ENCODE measurements around the gene KMO.

The KMO gene

GRCh38 chr1:241627453-241628259 lies 95.5 kb downstream of the KMO start:
- DNase-seq (ENCODE audit: low spot score) (peak; percentile 51), FAIRE-seq (no peak)

GRCh38 chr1:241630005-241630404 lies 97.8 kb downstream of the KMO start:
- no peak for DNase-seq (ENCODE audit: low spot score)
- FAIRE-seq = no peak

GRCh38 chr1:241630476-241630875 lies 98.3 kb downstream of the KMO start:
- FAIRE-seq = no peak
- no peak for DNase-seq (ENCODE audit: low spot score)

DNA sequence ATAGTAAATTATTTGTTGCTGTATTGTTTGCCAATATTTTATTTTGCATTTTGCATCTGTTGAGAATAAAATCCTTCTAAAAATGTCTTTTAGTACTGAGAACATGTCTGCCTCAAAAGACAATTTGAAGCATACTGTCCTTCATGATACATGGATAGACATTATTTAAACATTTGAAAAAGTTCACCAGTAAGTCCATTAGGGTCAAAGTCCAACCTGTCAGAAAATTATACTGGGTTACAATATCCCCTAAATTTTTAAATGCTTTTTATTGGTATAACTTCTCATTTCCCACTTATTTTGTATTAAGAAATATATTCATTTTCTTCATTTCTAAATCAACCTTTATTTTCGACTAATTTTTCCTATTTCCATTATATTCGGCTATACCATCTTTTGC lies 98.7 kb downstream of the KMO start:
- FAIRE-seq (no peak), DNase-seq (ENCODE audit: low spot score) (no peak)

DNA sequence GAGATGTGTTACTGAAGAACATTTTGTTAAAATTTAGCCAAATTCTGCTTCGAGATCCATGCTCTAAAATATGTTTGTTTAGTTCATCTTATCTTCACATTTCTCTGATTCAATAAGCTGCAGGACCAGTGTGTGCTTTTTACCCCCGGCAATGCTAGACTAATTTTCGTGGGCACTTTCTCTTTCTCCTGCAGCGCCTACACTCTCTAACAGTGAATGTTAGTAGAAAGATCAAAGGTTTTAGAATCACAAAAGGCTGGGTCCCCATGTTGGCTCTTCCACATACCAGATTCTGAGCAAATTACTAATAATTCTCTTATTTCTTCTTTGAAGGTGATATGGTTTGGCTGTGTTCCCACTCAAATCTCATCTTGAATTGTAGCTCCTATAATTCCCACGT lies 99.5 kb downstream of the KMO start:
- DNase-seq (ENCODE audit: low spot score) (no peak), FAIRE-seq (no peak)

- FAIRE-seq = no peak
- no peak for DNase-seq (ENCODE audit: low spot score)
Measured at GRCh38 chr1:241632987-241633386, 100.8 kb downstream of the KMO start.

- FAIRE-seq = no peak
- no peak for DNase-seq (ENCODE audit: low spot score)
Measured at GRCh38 chr1:241635556-241636152, 103.5 kb downstream of the KMO start.

DNA sequence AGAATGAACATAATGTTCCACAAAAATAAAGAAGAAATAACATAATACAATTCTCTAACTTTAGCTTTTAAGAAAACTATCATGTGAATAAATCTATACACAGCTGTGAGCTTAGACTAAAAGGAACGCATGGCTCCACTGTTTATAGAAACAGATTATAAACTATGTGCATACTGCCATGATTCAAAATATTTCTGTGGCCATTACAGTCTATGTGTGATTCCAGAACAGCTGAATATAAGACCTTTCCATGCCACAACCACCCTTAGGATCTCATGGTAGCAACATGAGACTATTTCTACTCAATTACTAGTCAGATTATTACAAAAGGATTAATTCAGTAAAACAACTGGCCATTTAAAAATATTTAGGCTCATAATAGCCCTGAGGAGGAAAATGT lies 104.1 kb downstream of the KMO start:
- FAIRE-seq (no peak), DNase-seq (ENCODE audit: low spot score) (no peak)

GRCh38 chr1:241637046-241637590 lies 104.9 kb downstream of the KMO start:
- DNase-seq (ENCODE audit: low spot score) (no peak), FAIRE-seq (no peak)

- DNase-seq (ENCODE audit: low spot score) = no peak
Measured at GRCh38 chr1:241637604-241638003, 105.4 kb downstream of the KMO start.

GRCh38 chr1:241638099-241638682 lies 106.0 kb downstream of the KMO start:
- no peak for FAIRE-seq
- DNase-seq (ENCODE audit: low spot score) = no peak

More at GRCh38 chr1:241637604-241638003, 105.4 kb downstream of the KMO start:
- no peak for FAIRE-seq

DNA sequence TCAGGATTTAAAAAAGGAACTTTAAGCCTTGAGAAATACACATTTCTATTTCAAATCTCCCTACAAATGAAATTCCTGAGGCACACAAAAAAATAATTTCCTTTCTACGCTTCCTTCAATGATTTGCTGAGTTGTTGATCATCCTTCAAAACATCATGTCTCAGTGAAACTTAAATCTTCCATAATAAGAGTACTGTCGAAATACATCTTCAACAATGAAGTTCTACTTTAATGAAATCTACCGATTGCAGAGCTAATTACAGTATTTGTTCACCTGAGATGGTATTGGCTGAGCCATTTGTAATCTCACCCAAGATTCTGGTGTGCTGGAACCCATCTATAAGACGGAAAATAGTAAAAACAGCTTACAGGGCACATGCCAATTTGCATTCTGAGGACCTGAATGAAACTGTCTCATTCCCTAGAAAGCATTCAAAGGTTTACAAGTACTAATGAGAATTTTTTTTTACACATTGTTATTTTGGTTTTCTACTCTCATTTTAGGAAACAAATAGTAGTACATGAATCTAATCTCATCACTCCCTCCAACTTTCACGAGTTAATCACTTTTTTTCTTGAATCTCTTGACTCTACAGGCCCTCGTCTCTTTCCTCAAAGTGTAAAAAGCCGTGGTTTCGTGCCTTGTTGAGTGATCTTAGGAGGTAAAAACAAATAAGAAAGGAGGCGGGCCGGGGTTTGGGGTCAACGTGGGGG lies 106.9 kb downstream of the KMO start:
- no peak for DNase-seq (ENCODE audit: low spot score)
- FAIRE-seq = no peak

- DNase-seq (ENCODE audit: low spot score) (peak; percentile 35), FAIRE-seq (no peak)
Measured at GRCh38 chr1:241639623-241640148, 107.5 kb downstream of the KMO start.

DNA sequence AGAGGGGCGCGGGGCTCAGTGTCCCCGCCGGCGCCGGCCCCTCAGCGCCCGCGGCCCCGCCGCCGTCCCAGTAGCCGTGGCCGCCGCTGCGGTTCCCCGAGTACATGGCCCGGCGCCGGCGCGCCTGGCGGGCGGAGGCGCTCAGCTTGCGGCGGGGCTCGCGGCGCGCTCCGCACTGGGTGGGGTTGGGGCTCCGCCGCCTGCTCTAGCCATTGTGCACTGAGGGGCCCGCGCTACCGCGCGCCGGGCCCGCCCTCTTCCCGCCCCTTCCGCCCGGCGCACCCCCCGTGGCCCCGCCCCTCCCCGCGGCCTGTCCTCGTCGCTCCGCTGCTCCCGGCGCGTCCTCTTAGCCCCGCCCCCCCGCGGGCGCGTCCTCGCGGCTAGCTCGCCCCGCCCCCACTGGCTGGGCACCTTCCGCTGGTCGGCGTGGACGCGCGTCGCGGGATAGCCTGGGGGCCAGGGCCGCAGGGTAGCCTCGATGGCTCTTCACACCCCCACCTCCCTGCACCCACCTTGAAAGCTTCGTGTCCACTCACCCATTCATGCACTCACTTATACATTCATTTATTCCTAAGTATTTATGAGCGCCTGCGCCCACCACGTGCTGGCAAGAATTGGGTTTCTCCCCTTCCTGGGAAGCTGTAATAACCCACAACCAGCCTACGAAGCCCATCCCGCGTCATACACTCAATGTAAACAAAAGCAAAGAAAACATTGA lies 108.1 kb downstream of the KMO start, which contains the start of the genes CHML and OPN3:
Gene CHML, minus strand, starts transcription at position 221 of the 718 bp plus-strand sequence. CDS start 4,603 bp downstream, outside the sequence.
Gene OPN3, minus strand, starts transcription at position 221 of the 718 bp plus-strand sequence. Its CDS starts 115 bp downstream, at position 106.
- peak; percentile 88 for FAIRE-seq

DNA sequence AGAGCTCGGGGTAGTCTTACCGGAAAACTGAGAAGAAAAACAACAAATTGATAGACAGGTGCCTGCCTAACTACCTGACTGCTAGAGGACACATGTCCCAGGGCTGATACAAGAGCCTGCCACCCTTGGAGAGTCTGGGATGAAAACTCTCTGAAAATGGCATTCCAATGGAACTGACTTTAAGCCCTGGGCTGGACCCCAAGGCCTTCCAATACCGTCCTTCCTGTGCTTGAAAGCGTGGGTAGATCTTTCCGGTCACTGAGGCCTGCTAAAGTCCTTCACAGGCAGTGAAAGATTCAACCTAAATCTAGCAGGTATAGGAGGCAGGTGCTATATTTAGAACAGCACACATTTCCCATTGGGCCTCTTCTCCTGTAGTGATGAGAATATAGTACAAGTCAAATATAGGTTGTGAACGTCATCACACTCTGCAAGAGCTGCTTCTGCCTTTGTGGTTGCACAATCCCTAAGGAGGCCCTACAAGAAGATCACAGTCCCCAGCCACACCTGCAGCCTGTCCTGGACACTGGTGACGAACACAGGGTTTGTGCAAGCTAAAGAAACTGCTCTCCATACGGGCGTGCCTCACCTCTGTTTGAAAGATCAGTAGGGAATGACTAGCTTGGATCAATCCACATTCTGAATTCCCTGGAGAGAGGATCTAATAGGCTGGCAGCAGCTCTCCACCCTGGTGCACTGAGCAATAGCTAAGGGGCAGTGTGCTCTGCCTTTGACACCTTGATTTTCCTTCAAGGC lies 108.9 kb downstream of the KMO start:
- FAIRE-seq (no peak), DNase-seq (ENCODE audit: low spot score) (peak; percentile 20)

More for the DNA sequence above, 108.1 kb downstream of the KMO start, which contains the start of the genes CHML and OPN3:
- DNase-seq (ENCODE audit: low spot score) = peak; percentile 97

DNA sequence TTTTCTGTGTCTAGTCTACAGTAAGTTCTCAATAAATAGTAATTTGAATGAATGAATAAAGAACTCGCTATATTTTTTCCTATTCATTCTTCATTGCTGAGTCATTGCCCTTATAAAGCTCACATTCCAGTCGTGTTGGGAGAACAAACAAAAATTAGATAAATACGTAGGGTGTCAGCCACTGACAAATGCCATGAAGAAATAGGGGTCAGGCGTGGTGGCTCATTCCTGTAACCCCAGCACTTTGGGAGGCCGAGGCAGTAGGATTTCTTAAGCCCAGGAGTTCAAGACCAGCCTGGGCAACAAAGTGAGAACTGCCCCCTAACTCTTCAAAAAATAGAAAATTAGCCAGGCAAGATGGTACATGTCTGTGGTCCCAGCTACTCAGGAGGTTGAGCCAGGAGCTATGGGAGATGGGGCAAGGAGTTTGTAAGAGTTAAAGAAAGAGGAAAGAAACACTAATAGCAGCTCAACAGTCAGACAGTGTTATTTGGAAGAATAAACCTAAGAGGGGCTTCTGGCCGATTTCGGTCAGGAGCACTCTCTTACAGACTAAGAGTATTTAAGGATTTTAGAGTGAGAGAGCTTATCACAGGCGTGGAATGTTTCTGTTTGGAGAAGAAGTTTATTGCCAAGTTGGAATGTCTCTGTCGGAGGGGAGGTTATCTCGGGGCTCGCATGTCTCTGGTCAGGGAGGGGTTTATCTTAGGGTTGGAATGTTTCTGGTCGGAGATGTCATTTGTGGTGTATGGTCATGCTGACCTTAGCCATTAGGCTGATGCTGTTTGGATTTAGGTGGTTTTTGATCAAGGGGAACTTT lies 109.8 kb downstream of the KMO start:
- DNase-seq (ENCODE audit: low spot score) (peak; percentile 54), FAIRE-seq (no peak)

DNA sequence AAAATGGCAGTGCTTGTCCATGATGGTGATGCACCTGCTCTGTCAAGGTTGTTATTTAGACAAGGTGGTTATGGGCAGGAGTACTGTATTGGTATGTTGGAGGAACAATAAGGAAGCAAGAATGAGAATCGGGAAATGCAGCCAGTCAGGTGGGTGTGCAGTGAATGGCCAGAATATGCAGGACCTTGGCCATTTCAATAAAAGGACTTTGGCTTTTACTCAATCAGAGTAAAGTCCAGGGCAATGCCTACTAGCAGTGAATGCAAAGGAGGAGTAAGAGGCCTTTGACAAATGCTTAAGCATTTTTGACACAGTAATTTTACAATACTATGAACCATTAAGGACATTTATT lies 110.4 kb downstream of the KMO start:
- FAIRE-seq = no peak
- DNase-seq (ENCODE audit: low spot score) = no peak

DNA sequence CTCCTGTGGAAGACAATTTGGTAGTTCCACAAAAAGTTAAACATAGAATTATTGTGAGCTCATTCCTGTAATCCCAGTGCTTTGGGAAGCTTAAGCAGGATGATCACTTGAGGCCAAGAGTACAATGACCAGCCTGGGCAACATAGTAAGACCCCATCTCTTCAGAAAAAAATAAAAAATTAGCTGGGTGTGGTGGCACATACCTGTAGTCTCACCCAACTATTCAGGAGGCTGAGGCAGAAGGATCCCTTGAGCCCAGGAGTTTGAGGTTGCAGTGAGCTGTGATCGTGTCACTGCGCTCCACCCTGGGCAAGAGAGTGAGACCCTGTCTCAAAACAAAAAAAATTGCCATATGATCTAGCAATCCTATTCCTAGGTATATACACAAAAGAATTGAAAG lies 112.1 kb downstream of the KMO start:
- no peak for DNase-seq (ENCODE audit: low spot score)
- FAIRE-seq = no peak

GRCh38 chr1:241645199-241645598 lies 113.0 kb downstream of the KMO start:
- FAIRE-seq = no peak
- DNase-seq (ENCODE audit: low spot score) = no peak

Measured in urothelium cell line (cell line).